CD8-positive, alpha-beta memory T cell (primary cell): ENCODE data around the gene TMEM255B. TPM values are rescaled to one million over a fixed set of nuclear protein-coding genes. Genes with fewer than 3 reads are reported as not detected.

ENCODE experiments used
- CTCF ChIA-PET: fragments of 350-600 bp; sonication (Branson Sonifier 250); formaldehyde crosslinking; loops from one replicate; lab custom pipeline; 2021; ENCODE audit warnings: antibody characterized with exemption; lab: Charles Lee
- POLR2A ChIA-PET: fragments of 350-600 bp; sonication (Branson Sonifier 250); formaldehyde crosslinking; loops from one replicate; lab custom pipeline; 2021; ENCODE audit warnings: antibody characterized with exemption; lab: Charles Lee
- DNase-seq, 5 donors: peaks; one replicate each; pipeline versions ENCODE4 v3.0.0 to v3.0.0-alpha.2; 2020 to 2022; ENCODE audit warnings: mixed read lengths in 1 of 5
- H3K27ac ChIP-seq: one replicate; pipeline ENCODE4 v1.7.0; 2013; ENCODE audit warnings: low read depth, mild to moderate bottlenecking, low read length, moderate library complexity
- H3K27me3 ChIP-seq: 2 replicates; pipeline ENCODE4 v1.7.0; 2013; ENCODE audit warnings: low read length, mild to moderate bottlenecking; ENCODE audit not compliant: insufficient read depth, poor library complexity, severe bottlenecking
- H3K36me3 ChIP-seq: 2 replicates; pipeline ENCODE4 v1.7.0; 2013; ENCODE audit warnings: mild to moderate bottlenecking, low read length, moderate library complexity; ENCODE audit not compliant: insufficient read depth
- H3K4me1 ChIP-seq: 2 replicates; pipeline ENCODE4 v1.7.0; 2013; ENCODE audit warnings: mild to moderate bottlenecking, low read length, moderate library complexity; ENCODE audit not compliant: insufficient read depth
- H3K4me3 ChIP-seq: 2 replicates; pipeline ENCODE4 v1.7.0; 2013; ENCODE audit warnings: mild to moderate bottlenecking, low read length
- H3K9me3 ChIP-seq: 2 replicates; pipeline ENCODE4 v1.7.0; 2013; ENCODE audit warnings: mild to moderate bottlenecking, low read length
- H3K27ac Mint-ChIP-seq, 8 donors: one replicate each; pipeline ENCODE4 v1.8.0; 2020 to 2021; ENCODE audit warnings: mixed read lengths in 8 of 8, mild to moderate bottlenecking in 6 of 8, inconsistent platforms in 3 of 8, moderate library complexity in 3 of 8
- H3K27me3 Mint-ChIP-seq, 2 donors: one replicate each; pipeline ENCODE4 v1.8.0; 2020 to 2021; ENCODE audit warnings: mixed read lengths in 2 of 2, mild to moderate bottlenecking in 1 of 2, moderate library complexity in 1 of 2
- H3K36me3 Mint-ChIP-seq, 3 donors: one replicate each; pipeline ENCODE4 v1.8.0; 2020 to 2021; ENCODE audit warnings: mixed read lengths in 3 of 3, inconsistent platforms in 1 of 3, mild to moderate bottlenecking in 1 of 3
- H3K4me1 Mint-ChIP-seq, 3 donors: one replicate each; pipeline ENCODE4 v1.8.0; 2020 to 2021; ENCODE audit warnings: mixed read lengths in 3 of 3, inconsistent platforms in 1 of 3, mild to moderate bottlenecking in 1 of 3
- H3K4me3 Mint-ChIP-seq, 7 donors: one replicate each; pipeline ENCODE4 v1.8.0; 2020 to 2021; ENCODE audit warnings: mixed read lengths in 7 of 7, mild to moderate bottlenecking in 6 of 7, moderate library complexity in 4 of 7, inconsistent platforms in 2 of 7
- H3K9me3 Mint-ChIP-seq, 5 donors: one replicate each; pipeline ENCODE4 v1.8.0; 2020 to 2022; ENCODE audit warnings: mixed read lengths in 5 of 5, mild to moderate bottlenecking in 3 of 5, moderate library complexity in 2 of 5, inconsistent platforms in 1 of 5
- polyA plus RNA-seq: library from polyadenylated mRNA; unstranded; fragments of 300-500 nt; fragmentation: Illumina TruSeq; gene quantifications from one replicate; pipeline ENCODE4 v1.2.3, GENCODE V29; 2021
- total RNA-seq, 2 experiments: library from RNA; stranded (reverse); gene quantifications; one replicate each; pipeline ENCODE4 v1.2.3, GENCODE V29; 2021

TMEM255B gene
- total and polyA plus RNA-seq, 3 experiments from 2014 or later = 0.57 to 0.69 TPM; not detected in 1

- Histone ChIP-seq H3K27me3 (no peaks in the 10 kb centered on the region), H3K9me3 (no peaks in the 10 kb centered on the region), H3K36me3 (no peaks in the 10 kb centered on the region), H3K4me3 (no peak overlapping the region), H3K27ac (no peak overlapping the region), H3K4me1 (peaks cover 32% of the 10 kb centered on the region)
- Mint-ChIP-seq H3K27me3 (peaks cover 0 to 1% of the 10 kb centered on the region in 2 donors), H3K9me3 (no peaks in the 10 kb centered on the region), H3K4me1 (peaks cover 36 to 50% (median 42%) of the 10 kb centered on the region in 3 donors), H3K4me3 (no peak overlapping the region), H3K27ac (no peak overlapping the region), H3K36me3 (no peaks in the 10 kb centered on the region)
- POLR2A ChIA-PET = no interaction called here
- CTCF ChIA-PET = no interaction called here
- DNase-seq = no peak
Observed at GRCh38 chr13:113848020-113848419, 89.0 kb downstream of the TMEM255B start.

GRCh38 chr13:113848431-113849260 is 89.6 kb downstream of the TMEM255B start:
- H3K9me3 Mint-ChIP-seq = no peaks in the 10 kb centered on the region
- Histone ChIP-seq H3K4me3 (no peak overlapping the region), H3K36me3 (no peaks in the 10 kb centered on the region), H3K9me3 (no peaks in the 10 kb centered on the region), H3K27me3 (no peaks in the 10 kb centered on the region), H3K27ac (no peak overlapping the region), H3K4me1 (peaks cover 32% of the 10 kb centered on the region)
- no peak overlapping the region for H3K27ac Mint-ChIP-seq
- CTCF ChIA-PET = no interaction called here
- DNase-seq = no peak
- H3K4me1 Mint-ChIP-seq = peaks cover 41 to 54% (median 46%) of the 10 kb centered on the region in 3 donors
- H3K27me3 Mint-ChIP-seq = peaks cover 0 to 1% of the 10 kb centered on the region in 2 donors
- POLR2A ChIA-PET = no interaction called here
- H3K4me3 Mint-ChIP-seq = no peak overlapping the region
- H3K36me3 Mint-ChIP-seq = no peaks in the 10 kb centered on the region

- Histone ChIP-seq H3K4me3 (no peak overlapping the region), H3K9me3 (no peaks in the 10 kb centered on the region), H3K36me3 (no peaks in the 10 kb centered on the region), H3K4me1 (peaks cover 34% of the 10 kb centered on the region), H3K27me3 (no peaks in the 10 kb centered on the region), H3K27ac (no peak overlapping the region)
- H3K4me3 Mint-ChIP-seq = peak overlapping the region in 1 of 7 donors; percentile 6
- ChIA-PET CTCF (no interaction called here), POLR2A (no interaction called here)
- peaks cover 43 to 54% (median 44%) of the 10 kb centered on the region in 3 donors for H3K4me1 Mint-ChIP-seq
- H3K27ac Mint-ChIP-seq = no peak overlapping the region
- DNase-seq = no peak
- no peaks in the 10 kb centered on the region for H3K36me3 Mint-ChIP-seq
- no peaks in the 10 kb centered on the region for H3K9me3 Mint-ChIP-seq
- no peaks in the 10 kb centered on the region for H3K27me3 Mint-ChIP-seq
Observed at GRCh38 chr13:113849546-113849945, 90.5 kb downstream of the TMEM255B start.

- ChIA-PET CTCF (no interaction called here), POLR2A (no interaction called here)
- Mint-ChIP-seq H3K9me3 (no peaks in the 10 kb centered on the region), H3K4me1 (peaks cover 42 to 54% (median 42%) of the 10 kb centered on the region in 3 donors), H3K27ac (no peak overlapping the region), H3K27me3 (no peaks in the 10 kb centered on the region), H3K4me3 (no peak overlapping the region), H3K36me3 (no peaks in the 10 kb centered on the region)
- H3K4me1 ChIP-seq = peaks cover 34% of the 10 kb centered on the region
- no peak overlapping the region for H3K27ac ChIP-seq
- H3K9me3 ChIP-seq = no peaks in the 10 kb centered on the region
- H3K36me3 ChIP-seq = no peaks in the 10 kb centered on the region
- no peaks in the 10 kb centered on the region for H3K27me3 ChIP-seq
- DNase-seq = no peak
- no peak overlapping the region for H3K4me3 ChIP-seq
Observed at GRCh38 chr13:113849981-113850721, 91.1 kb downstream of the TMEM255B start.

- H3K9me3 Mint-ChIP-seq = no peaks in the 10 kb centered on the region
- CTCF ChIA-PET = no interaction called here
- Histone ChIP-seq H3K4me3 (no peak overlapping the region), H3K27ac (no peak overlapping the region), H3K36me3 (no peaks in the 10 kb centered on the region), H3K27me3 (no peaks in the 10 kb centered on the region), H3K4me1 (peaks cover 29% of the 10 kb centered on the region), H3K9me3 (no peaks in the 10 kb centered on the region)
- no peak overlapping the region for H3K27ac Mint-ChIP-seq
- DNase-seq = no peak
- H3K4me1 Mint-ChIP-seq = peaks cover 34 to 48% (median 35%) of the 10 kb centered on the region in 3 donors
- POLR2A ChIA-PET = no interaction called here
- no peak overlapping the region for H3K4me3 Mint-ChIP-seq
- no peaks in the 10 kb centered on the region for H3K27me3 Mint-ChIP-seq
- H3K36me3 Mint-ChIP-seq = no peaks in the 10 kb centered on the region
Observed at GRCh38 chr13:113850722-113851479, 91.9 kb downstream of the TMEM255B start.

GRCh38 chr13:113851480-113851803 is 92.4 kb downstream of the TMEM255B start:
- Mint-ChIP-seq H3K27ac (no peak overlapping the region), H3K4me3 (no peak overlapping the region), H3K9me3 (no peaks in the 10 kb centered on the region), H3K27me3 (no peaks in the 10 kb centered on the region), H3K4me1 (peaks cover 29 to 43% (median 29%) of the 10 kb centered on the region in 3 donors), H3K36me3 (no peaks in the 10 kb centered on the region)
- no peak overlapping the region for H3K4me3 ChIP-seq
- CTCF ChIA-PET = no interaction called here
- no peak for DNase-seq
- no peaks in the 10 kb centered on the region for H3K9me3 ChIP-seq
- no peaks in the 10 kb centered on the region for H3K27me3 ChIP-seq
- peaks cover 23% of the 10 kb centered on the region for H3K4me1 ChIP-seq
- no peaks in the 10 kb centered on the region for H3K36me3 ChIP-seq
- POLR2A ChIA-PET = no interaction called here
- H3K27ac ChIP-seq = no peak overlapping the region

- no peaks in the 10 kb centered on the region for H3K36me3 ChIP-seq
- H3K9me3 ChIP-seq = no peaks in the 10 kb centered on the region
- H3K27me3 ChIP-seq = no peaks in the 10 kb centered on the region
- H3K27ac Mint-ChIP-seq = no peak overlapping the region
- peak in 1 of 5 donors; percentile 7 for DNase-seq
- ChIA-PET CTCF (no interaction called here), POLR2A (no interaction called here)
- H3K4me3 ChIP-seq = no peak overlapping the region
- no peak overlapping the region for H3K27ac ChIP-seq
- peaks cover 18% of the 10 kb centered on the region for H3K4me1 ChIP-seq
- no peaks in the 10 kb centered on the region for H3K27me3 Mint-ChIP-seq
- H3K36me3 Mint-ChIP-seq = no peaks in the 10 kb centered on the region
- no peaks in the 10 kb centered on the region for H3K9me3 Mint-ChIP-seq
- peaks cover 23 to 38% (median 24%) of the 10 kb centered on the region in 3 donors for H3K4me1 Mint-ChIP-seq
- H3K4me3 Mint-ChIP-seq = no peak overlapping the region
Observed at GRCh38 chr13:113851826-113852535, 93.0 kb downstream of the TMEM255B start.
